ENCODE measurements around the gene TOP1. TPM values are rescaled to one million over a fixed set of nuclear protein-coding genes. Genes with fewer than 3 reads are reported as not detected.

TOP1 gene
- total RNA-seq, 1 experiment from 2014 or later, result 125 TPM

DNA sequence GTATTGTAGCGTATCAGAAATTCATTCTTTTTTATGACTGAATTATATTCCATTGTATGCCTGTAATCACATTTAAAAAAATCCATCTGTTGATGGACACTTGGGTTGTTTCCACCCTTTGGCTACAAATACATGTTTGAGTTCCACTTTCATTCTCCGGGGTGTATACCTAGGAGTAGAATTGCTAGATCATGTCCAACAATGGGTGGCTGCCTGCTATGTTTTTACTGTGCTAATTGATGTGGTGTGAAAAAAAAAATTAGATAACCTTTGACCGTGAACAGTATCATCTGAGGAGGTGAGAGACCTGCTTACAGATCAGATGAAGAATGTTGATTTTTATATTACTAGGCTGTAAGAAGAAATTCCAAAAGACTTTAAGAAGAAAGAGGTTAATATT, 37.1 kb downstream of the TOP1 start:
- BruUV-seq (replicated peaks), result no TSS peak
- Histone ChIP-seq H3K9me3 (ENCODE audit: low read depth, low read length, poor library complexity, severe bottlenecking) (no peaks in the 10 kb centered on the region), H3K27me3 (replicated peaks; ENCODE audit: insufficient read depth, low read depth, low read length, poor library complexity) (no peaks in the 10 kb centered on the region), H3K36me3 (ENCODE audit: insufficient read depth, low read length, poor library complexity, severe bottlenecking) (peaks cover 26% of the 10 kb centered on the region), H3K4me3 (ENCODE audit: low read depth, low read length, poor library complexity, severe bottlenecking) (no peak overlapping the region), H3K27ac (ENCODE audit: low read depth, low read length, poor library complexity, severe bottlenecking) (no peak overlapping the region), H3K4me1 (ENCODE audit: insufficient read depth, low read length, poor library complexity, severe bottlenecking) (peaks cover 6% of the 10 kb centered on the region)
- ChIA-PET CTCF (no interaction called here), POLR2A (ENCODE audit: low non-redundant PET) (no interaction called here)
- intact Hi-C loops (cut with micrococcal nuclease; ENCODE audit: unreplicated experiment), result no loop called here
- no peak for DNase-seq (ENCODE audit: low spot score)
- no peak for TF ChIP-seq EZH2 (IDR thresholded peaks at IDR 0.05; ENCODE audit: borderline replicate concordance, low read depth, low read length, poor library complexity, severe bottlenecking)
- TF ChIP-seq, protein P1, sequence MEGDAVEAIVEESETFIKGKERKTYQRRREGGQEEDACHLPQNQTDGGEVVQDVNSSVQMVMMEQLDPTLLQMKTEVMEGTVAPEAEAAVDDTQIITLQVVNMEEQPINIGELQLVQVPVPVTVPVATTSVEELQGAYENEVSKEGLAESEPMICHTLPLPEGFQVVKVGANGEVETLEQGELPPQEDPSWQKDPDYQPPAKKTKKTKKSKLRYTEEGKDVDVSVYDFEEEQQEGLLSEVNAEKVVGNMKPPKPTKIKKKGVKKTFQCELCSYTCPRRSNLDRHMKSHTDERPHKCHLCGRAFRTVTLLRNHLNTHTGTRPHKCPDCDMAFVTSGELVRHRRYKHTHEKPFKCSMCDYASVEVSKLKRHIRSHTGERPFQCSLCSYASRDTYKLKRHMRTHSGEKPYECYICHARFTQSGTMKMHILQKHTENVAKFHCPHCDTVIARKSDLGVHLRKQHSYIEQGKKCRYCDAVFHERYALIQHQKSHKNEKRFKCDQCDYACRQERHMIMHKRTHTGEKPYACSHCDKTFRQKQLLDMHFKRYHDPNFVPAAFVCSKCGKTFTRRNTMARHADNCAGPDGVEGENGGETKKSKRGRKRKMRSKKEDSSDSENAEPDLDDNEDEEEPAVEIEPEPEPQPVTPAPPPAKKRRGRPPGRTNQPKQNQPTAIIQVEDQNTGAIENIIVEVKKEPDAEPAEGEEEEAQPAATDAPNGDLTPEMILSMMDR (conservative IDR thresholded peaks at IDR 0.05; ENCODE audit: low read depth, low read length), result no peak

DNA sequence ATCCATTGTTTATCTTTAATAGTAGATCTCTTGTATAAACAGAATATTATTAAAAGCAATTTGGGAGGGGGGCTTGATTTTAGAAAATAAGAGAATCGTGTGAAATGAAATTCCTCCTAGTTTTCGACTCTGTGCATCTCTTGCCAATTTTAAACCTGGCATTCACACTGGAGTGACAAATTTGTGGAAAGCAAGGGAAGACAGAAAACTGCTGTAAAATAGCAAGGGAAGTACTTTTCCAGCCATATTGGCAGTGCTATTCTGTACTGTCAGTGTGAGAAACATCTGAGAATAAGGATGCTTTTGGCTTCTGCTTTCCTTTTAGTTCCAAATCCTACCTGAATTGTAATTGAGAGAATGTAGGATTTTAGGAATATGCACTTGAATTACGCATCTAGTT, 40.2 kb downstream of the TOP1 start:
- POLR2A ChIA-PET (ENCODE audit: low non-redundant PET), result no interaction called here

DNA sequence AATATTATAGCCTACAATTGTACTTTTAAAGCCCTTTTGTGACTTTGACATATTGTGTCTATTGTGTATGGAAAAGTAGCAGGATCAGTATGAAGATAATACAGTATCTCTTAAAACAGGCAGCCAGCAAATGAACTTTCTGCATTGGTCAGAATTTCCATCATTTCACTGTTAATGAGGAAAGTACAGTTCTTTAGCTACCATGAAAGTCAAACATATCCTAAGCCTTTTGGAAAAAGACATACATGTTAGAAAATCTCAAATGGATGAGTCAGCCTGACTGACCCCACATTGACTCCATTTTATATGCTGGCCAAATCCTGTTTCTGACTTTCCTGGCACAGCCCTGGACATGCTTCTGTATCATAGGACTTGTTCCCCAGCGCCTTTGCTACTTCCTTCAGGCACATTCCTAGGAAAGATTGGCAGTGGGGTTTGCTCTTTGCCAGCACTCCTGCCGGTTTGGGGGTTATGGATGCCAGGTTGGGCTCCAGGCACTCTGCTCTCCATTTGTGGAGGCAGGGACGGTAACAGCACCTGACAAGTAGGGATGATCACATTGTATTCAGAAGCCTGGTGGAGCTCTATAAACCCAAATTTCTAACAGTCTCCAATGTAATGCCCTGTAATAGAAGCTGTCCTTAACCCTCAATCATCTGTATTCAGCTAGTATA, 43.7 kb downstream of the TOP1 start:
- H3K4me1 ChIP-seq (ENCODE audit: insufficient read depth, low read length, poor library complexity, severe bottlenecking), result peaks cover 28% of the 10 kb centered on the region
- no TSS peak for BruUV-seq (replicated peaks)
- TF ChIP-seq, protein P1 (conservative IDR thresholded peaks at IDR 0.05; ENCODE audit: low read depth, low read length), result no peak
- no peak for TF ChIP-seq EZH2 (IDR thresholded peaks at IDR 0.05; ENCODE audit: borderline replicate concordance, low read depth, low read length, poor library complexity, severe bottlenecking)
- H3K27ac ChIP-seq (ENCODE audit: low read depth, low read length, poor library complexity, severe bottlenecking), result no peak overlapping the region
- H3K27me3 ChIP-seq (replicated peaks; ENCODE audit: insufficient read depth, low read depth, low read length, poor library complexity), result no peaks in the 10 kb centered on the region
- CTCF ChIA-PET, result interaction anchor here (1.5 kb wide), 1 partner anchor 81 kb away, joined by 4 read pairs; no protein-coding TSS in a partner anchor
- H3K9me3 ChIP-seq (ENCODE audit: low read depth, low read length, poor library complexity, severe bottlenecking), result no peaks in the 10 kb centered on the region
- peaks cover 24% of the 10 kb centered on the region for H3K36me3 ChIP-seq (ENCODE audit: insufficient read depth, low read length, poor library complexity, severe bottlenecking)
- no peak overlapping the region for H3K4me3 ChIP-seq (ENCODE audit: low read depth, low read length, poor library complexity, severe bottlenecking)
- POLR2A ChIA-PET (ENCODE audit: low non-redundant PET), result no interaction called here
- no peak for DNase-seq (ENCODE audit: low spot score)
- intact Hi-C loops (cut with micrococcal nuclease; ENCODE audit: unreplicated experiment), result loop anchor here (10.0 kb wide), 1 partner anchor 62 kb away; the partner anchor contains the start of gene PLCG1

More for the DNA sequence above, 40.2 kb downstream of the TOP1 start:
- no TSS peak for BruUV-seq (replicated peaks)
- Histone ChIP-seq H3K4me3 (ENCODE audit: low read depth, low read length, poor library complexity, severe bottlenecking) (no peak overlapping the region), H3K27me3 (replicated peaks; ENCODE audit: insufficient read depth, low read depth, low read length, poor library complexity) (no peaks in the 10 kb centered on the region), H3K36me3 (ENCODE audit: insufficient read depth, low read length, poor library complexity, severe bottlenecking) (peaks cover 11% of the 10 kb centered on the region), H3K4me1 (ENCODE audit: insufficient read depth, low read length, poor library complexity, severe bottlenecking) (peaks cover 16% of the 10 kb centered on the region), H3K27ac (ENCODE audit: low read depth, low read length, poor library complexity, severe bottlenecking) (no peak overlapping the region), H3K9me3 (ENCODE audit: low read depth, low read length, poor library complexity, severe bottlenecking) (no peaks in the 10 kb centered on the region)
- intact Hi-C loops (cut with micrococcal nuclease; ENCODE audit: unreplicated experiment), result no loop called here
- CTCF ChIA-PET, result no interaction called here
- TF ChIP-seq, protein P1 (conservative IDR thresholded peaks at IDR 0.05; ENCODE audit: low read depth, low read length), result no peak
- TF ChIP-seq EZH2 (IDR thresholded peaks at IDR 0.05; ENCODE audit: borderline replicate concordance, low read depth, low read length, poor library complexity, severe bottlenecking), result no peak
- DNase-seq (ENCODE audit: low spot score), result no peak
